ENCODE measurements around the gene PIMREG. TPM values are rescaled to one million over a fixed set of nuclear protein-coding genes. Genes with fewer than 3 reads are reported as not detected.
A peak's percentile ranks its signal among the peaks of the same experiment; 100 is the strongest.

PIMREG gene
- total and polyA plus RNA-seq, 2 donors from 2014 or later: 1.7 TPM; not detected in 1

GRCh38 chr17:6495450-6496115 is 51.3 kb downstream of the PIMREG start:
- DNase-seq (peak in 2 of 5 donors; percentile 39 to 59), FAIRE-seq (no peak)
- H3K27ac ChIP-seq (ENCODE audit: low read depth in 2 of 2, low read length in 2 of 2): no peak overlapping the region
- H3K9ac ChIP-seq (ENCODE audit: low read length in 3 of 3): no peak overlapping the region
- no peaks in the 10 kb centered on the region for H3K9me3 ChIP-seq (ENCODE audit: control insufficient read depth in 2 of 3, insufficient read depth in 1 of 3, low read length in 3 of 3)
- intact Hi-C loops (cut with DNase I): no loop called here
- H3K4me3 ChIP-seq (ENCODE audit: low read length in 3 of 3): no peak overlapping the region
- H3K36me3 ChIP-seq (ENCODE audit: control insufficient read depth in 2 of 3, insufficient read depth in 3 of 3, low read length in 3 of 3): no peaks in the 10 kb centered on the region
- no peak for TF ChIP-seq CTCF (IDR thresholded peaks at IDR 0.05; ENCODE audit: borderline replicate concordance, extremely low read depth, insufficient read depth)
- H3K27me3 ChIP-seq (ENCODE audit: control insufficient read depth, insufficient read depth, low read length): no peaks in the 10 kb centered on the region
- H3K4me1 ChIP-seq (ENCODE audit: control insufficient read depth in 2 of 3, insufficient read depth in 2 of 3, low read depth in 1 of 3, low read length in 3 of 3): peaks cover 0 to 31% (median 4%) of the 10 kb centered on the region in 3 donors

GRCh38 chr17:6496116-6496481 is 51.8 kb downstream of the PIMREG start:
- FAIRE-seq: no peak
- no peak overlapping the region for H3K9ac ChIP-seq (ENCODE audit: low read length in 3 of 3)
- no peak overlapping the region for H3K4me3 ChIP-seq (ENCODE audit: low read length in 3 of 3)
- TF ChIP-seq CTCF (IDR thresholded peaks at IDR 0.05; ENCODE audit: borderline replicate concordance, extremely low read depth, insufficient read depth): no peak
- peaks cover 0 to 31% (median 4%) of the 10 kb centered on the region in 3 donors for H3K4me1 ChIP-seq (ENCODE audit: control insufficient read depth in 2 of 3, insufficient read depth in 2 of 3, low read depth in 1 of 3, low read length in 3 of 3)
- H3K27me3 ChIP-seq (ENCODE audit: control insufficient read depth, insufficient read depth, low read length): no peaks in the 10 kb centered on the region
- no peaks in the 10 kb centered on the region for H3K9me3 ChIP-seq (ENCODE audit: control insufficient read depth in 2 of 3, insufficient read depth in 1 of 3, low read length in 3 of 3)
- intact Hi-C loops (cut with DNase I): no loop called here
- no peaks in the 10 kb centered on the region for H3K36me3 ChIP-seq (ENCODE audit: control insufficient read depth in 2 of 3, insufficient read depth in 3 of 3, low read length in 3 of 3)
- DNase-seq: peak; percentile 46 to 83 (median 79)
- no peak overlapping the region for H3K27ac ChIP-seq (ENCODE audit: low read depth in 2 of 2, low read length in 2 of 2)

- Histone ChIP-seq H3K36me3 (ENCODE audit: control insufficient read depth in 2 of 3, insufficient read depth in 3 of 3, low read length in 3 of 3) (no peaks in the 10 kb centered on the region), H3K9me3 (ENCODE audit: control insufficient read depth in 2 of 3, insufficient read depth in 1 of 3, low read length in 3 of 3) (no peaks in the 10 kb centered on the region), H3K9ac (ENCODE audit: low read length in 3 of 3) (no peak overlapping the region), H3K4me1 (ENCODE audit: control insufficient read depth in 2 of 3, insufficient read depth in 2 of 3, low read depth in 1 of 3, low read length in 3 of 3) (peaks cover 0 to 31% (median 4%) of the 10 kb centered on the region in 3 donors), H3K27me3 (ENCODE audit: control insufficient read depth, insufficient read depth, low read length) (no peaks in the 10 kb centered on the region), H3K4me3 (ENCODE audit: low read length in 3 of 3) (no peak overlapping the region), H3K27ac (ENCODE audit: low read depth in 2 of 2, low read length in 2 of 2) (no peak overlapping the region)
- no peak for FAIRE-seq
- DNase-seq: peak in 3 of 5 donors; percentile 39 to 43 (median 40)
- intact Hi-C loops (cut with DNase I): no loop called here
- no peak for TF ChIP-seq CTCF (IDR thresholded peaks at IDR 0.05; ENCODE audit: borderline replicate concordance, extremely low read depth, insufficient read depth)
Observed at GRCh38 chr17:6496640-6497441, 52.6 kb downstream of the PIMREG start.
